GM19463 (cell line): Measurements from ENCODE around the gene MAGIX.

Experiments used
- ATAC-seq: cut with Tn5 transposase; IDR thresholded peaks from one replicate; pipeline ENCODE4 v1.9.1; 2021; ENCODE audit warnings: mild to moderate bottlenecking, moderate library complexity; ENCODE audit not compliant: unreplicated experiment

MAGIX gene

DNA sequence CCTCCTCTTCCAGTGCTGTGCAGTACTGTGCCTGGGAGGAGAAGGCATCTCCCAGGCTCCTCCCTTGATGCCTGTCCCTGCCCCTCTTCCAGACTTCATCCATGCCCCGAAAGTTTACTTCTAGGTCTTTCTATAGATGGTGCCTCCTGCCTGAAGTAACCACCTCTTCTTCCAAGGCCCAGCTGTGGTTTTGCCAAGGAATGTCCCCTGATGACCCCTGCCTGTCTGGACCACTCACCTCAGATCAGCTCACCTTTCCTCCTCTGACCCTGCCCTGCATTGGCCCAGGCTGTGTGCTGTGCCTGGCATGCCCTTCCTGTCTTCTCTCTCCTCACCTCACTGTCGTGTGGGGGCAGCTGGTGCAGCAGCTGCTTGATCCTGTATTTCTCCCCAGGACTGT lies 16.8 kb downstream of the MAGIX start:
- ATAC-seq = no peak

DNA sequence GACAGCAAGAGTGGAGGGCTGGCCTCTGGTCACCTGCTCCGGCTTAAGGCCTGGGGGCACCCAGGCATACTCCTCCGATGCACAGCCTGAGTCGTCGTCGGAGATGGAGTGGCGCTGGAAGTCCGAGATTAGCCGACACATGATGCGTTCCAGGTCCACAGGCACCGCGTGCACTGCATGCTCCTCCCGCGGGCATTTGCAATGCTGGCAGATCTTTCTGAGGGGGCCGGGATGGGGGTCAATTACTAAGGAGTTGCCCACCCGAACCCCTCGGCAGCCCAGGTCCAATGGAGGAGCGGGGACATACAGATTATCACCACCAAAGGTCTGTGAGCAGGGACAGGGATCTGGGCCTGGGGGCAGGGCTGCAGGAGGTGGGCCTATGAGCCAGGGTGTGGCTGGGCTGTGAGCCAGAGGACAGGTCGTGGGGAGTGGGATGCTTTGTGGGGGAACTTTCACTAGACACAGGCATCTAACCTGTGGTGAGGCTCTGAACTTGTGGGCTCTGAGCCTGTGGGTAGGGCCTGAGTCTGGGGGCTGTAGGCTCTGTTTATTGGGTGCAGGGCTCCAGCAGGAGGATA lies 21.2 kb downstream of the MAGIX start:
- no peak for ATAC-seq

DNA sequence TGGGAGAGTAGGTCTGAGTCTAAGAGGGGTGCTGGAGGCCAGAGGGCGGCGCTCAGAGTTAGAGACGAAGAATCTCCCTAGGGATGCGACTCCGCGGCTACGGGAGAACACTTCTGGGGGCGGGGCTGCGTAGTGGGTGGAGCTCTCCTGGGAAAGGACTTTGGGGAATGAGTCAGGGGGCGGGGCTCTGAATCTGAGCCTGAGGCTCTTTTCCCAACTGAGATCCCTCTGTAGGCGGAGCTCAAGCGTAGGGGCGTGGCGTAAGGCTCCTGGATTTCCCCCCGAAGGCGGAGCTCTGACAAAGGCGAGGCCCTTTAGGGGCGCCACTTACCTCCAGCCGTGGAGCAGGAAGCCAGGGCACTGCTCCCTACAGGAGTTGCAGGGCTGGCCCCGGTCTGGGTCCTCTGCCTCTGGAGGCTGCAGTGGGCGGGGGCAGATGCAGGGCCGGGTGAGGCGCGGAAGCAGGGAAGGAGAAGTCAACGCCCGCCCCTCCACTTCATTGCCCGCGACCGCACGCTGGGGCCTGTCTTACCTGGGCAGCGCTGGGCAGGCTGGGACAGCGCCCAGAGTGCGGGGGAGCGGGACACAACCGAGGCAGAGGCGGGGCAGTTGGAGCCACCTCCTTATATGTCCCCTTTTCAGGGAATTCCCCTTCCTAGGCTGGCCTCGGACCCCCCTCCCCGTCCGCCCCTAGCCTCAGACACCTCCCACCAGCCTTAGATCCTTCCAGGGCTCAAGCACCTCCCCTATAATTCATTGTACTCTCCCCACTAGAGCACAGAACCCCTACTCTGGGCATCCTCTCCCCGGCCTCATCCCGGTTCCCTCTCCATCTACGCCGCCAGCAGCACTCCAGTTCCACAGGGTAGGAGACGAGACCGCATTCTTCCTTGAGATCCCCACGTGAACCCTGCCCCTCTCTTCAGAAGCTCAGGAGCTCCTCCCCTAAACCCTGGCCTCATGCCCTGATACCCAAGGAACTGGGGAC lies 22.0 kb downstream of the MAGIX start:
- peak; percentile 46 for ATAC-seq

DNA sequence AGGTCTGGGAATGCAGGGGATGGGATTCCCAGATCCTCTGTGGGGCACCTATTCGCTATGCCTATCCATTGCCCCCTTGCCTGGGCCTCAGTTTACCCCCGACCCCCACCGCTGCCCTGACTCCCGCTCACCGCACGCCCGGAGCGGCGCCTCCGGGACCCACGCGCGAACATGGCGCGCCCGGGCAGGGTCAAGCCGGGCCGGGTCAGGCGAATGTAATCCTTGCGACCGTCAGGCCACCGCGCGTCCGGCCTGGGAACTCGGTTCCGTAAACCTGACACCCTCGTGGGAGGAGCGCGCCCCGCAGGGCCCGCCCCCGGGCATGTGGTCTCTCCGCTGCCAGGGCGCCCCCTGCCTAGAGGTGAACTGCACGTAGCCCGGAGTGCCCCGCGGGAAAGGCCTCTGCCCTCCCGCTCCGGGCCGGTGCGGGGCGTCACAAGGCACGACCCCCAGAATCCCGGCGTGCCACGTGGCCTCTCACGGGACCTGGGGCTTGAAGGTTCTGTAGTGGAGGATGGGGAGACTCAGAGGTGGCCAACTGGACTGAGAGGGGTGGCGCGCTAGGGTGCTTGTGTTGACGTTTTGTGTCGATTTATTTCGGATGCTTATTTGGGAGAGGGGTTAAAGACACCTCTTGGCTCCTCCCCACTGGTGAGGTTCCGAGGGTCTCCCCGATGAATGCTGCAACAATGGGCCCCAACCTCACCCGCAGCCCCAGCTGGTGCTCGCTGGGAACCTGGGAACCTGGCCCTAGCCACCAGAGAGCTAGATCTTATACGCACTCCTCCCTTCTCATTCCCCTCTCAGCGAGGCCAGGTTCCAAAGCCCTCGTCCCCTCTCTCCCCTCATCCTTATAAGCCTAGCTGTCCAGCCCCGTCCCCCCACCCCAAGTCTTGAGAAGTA lies 23.8 kb downstream of the MAGIX start, which contains the start of gene PRICKLE3:
PRICKLE3 (minus strand) TSS at position 249 of the 903 bp plus-strand sequence; CDS start at position 173, 76 bp downstream.
- peak; percentile 25 for ATAC-seq

DNA sequence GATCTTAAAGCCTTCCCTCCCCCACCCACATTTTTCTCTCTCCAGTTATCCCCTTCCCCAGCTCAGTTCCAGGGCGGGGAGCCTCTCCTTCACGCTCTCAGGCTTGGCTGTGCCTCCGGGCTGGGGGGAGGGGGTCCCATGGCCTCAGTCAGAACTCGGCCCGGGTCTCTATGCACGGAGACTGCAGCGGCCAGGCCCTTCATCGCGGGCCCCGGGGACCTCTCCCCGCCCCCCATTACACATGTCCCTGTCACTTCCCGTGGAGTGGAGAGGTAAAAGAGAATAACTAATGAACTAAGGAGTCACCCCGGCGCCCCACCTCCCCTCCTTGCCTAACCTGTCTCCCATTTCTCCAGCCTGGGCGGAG lies 24.5 kb downstream of the MAGIX start:
- ATAC-seq = no peak

DNA sequence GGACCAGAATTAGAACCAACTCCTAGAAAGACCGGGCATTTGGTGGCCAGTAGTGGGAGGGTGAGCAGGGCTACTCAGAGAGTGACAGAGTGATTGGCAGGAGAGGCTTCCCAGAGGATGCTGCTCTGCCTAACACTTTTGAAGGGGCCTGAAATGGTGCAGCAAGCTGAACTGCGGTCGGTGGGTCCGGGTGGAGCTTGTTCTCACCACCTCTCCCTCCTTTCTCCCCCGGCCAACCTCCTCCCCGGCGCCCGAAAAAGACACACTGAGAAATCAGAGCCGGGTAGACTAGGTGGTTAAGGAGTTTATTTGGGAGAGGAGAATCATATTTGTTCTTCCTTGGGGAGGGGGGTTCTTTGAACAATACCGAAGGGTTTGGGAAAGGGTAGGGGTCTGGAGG lies 25.0 kb downstream of the MAGIX start:
- ATAC-seq = no peak

DNA sequence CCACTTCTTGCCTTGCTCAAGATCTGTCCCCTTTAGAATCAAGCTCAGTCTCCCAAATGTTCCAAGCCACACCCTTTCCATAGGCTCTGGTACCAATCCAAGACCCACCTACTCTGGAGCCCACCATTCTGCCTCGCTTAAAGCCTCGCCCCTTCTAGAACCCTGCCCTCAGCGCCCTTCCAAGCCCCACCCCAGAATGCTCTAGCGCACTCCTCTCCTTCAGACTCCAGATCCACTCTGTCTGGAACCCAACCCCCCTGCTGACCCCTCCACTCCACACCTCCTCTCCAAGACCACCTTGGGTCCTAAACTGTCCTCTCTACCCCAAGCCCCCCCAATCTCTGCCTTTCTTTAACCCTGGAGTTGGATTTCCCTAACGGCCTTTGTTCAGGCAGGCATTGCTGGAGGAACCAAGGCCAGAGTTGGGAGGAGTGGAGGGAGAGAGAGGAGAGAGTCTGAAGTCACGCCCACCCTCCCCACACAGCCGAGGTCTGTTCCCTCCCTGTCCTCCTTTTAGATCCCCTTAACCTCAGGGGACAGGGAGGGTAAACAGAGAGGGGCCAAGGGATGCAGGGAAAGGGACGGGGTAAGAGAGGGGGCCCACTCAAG lies 26.0 kb downstream of the MAGIX start:
- ATAC-seq = no peak

DNA sequence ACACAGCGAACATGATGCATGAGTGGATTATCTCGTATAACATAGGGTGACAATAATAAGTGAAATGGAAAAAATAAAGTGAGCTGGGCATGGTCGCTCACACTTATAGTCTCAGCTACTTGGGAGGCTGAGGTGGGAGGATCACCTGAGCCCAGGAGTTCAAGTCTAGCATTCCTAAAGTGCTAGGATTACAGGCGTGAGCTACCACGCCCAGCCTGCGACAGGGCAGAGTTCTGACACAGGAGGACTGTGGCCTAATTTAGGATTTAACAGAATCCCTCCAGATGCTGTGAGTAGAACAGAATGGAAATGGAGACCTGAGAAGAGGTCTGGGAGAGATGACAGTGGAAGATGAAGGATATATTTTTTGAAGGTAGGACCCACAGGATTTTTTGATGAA lies 27.0 kb downstream of the MAGIX start:
- ATAC-seq = no peak

DNA sequence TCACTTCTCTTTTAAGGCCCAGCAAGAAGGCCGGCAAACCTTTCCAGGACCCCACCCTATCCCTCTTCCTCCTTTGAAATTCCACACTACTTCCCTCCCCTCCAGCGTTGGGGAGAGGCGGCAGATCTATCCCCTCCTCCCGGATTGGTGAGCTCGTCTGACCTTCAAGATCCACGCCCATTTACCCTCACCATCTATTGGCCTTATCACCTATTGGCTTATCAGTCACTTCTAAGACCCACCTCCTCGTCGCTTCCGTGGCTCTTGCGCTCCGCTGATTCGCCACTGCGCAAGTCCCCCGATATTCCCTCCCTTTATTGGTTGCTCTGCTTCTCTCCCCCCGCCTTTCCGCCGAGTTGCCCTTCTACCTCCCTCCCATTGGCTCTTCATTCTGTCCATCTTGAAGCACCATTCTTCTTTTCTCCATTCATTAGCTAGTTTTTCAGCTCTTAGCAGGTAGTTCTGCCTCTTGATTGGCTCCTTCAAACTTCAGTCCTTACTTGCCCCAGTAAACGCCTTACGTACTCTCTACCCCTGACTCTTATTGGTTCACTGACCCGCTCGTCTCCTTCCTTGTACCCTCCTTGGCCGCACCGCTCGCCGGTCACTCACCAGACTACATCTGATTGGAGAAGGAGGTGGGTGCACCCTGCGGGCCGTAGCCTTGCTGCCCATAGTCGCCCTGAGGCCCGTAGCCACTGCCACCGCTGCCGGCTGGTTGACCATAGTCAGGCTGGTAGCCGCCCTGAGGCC lies 28.4 kb downstream of the MAGIX start:
- ATAC-seq = peak; percentile 87

DNA sequence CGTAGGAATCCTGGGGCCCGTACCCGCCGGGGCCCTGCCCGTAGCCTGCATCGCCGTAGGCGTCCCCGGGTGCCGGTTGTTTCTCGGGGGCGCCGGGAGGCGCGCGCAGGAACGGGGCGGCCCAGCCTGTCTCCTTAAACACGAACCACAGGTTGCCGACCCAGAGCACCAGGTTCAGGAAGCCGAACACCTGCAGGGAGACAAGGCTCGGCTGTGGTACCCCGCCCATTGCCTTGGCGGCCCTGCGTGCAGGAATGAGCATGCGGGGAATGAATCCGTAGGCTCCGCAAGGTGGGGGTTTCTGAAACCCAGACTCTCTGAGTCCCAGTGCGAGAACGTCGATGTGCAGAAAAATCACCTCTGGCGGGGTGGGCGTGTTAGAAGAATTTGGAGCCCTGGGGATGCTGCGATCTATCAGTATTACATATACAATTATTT lies 29.0 kb downstream of the MAGIX start:
- peak; percentile 4 for ATAC-seq

DNA sequence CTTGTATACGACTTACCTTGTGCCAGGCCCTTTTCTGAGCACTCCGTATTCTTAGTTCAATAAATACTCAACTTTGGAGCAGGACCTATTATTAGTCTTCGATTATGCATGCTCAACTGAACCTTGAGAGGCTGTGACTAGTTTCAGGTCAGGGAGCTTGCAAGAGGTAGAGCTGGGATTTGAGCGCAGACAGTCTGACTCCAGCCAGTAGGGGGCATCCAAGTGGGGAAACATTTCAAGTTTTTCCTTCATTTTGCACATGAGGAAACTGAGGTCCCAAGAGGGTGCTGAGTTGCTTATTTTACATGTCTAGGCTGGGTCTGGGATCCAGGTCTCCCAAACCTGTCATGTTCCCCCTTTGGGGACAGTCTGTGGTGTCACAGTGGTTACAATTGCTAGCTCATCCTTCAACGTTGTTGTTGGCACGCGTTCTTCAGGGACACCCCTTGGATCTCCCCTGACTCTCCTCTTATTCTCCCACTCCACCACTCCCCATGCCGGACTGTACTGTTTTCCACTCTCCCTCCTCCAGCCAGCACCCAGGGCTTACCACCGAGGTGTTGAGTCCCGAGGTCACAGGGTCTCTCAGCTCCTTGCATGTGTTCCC lies 30.3 kb downstream of the MAGIX start:
- no peak for ATAC-seq

DNA sequence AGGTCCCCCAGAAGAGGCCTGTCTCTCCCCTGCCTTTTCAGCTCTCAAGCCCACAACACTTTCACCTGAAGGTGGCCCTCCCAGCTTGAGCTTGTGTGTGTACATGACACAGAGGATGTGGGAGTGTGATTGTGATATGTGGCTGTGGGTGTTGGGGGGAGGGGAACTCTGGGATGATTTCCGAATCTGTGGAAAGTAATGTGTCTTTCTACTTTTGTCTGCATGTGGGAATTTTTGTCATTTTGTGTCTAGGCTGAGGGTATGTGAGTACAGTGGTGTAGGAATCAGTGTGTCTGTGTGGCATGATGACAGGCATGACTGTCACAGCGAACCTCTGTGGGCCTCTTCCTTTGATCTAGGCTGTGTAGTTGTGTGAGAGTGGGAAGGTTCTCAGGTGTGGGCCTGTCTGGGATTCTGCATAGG lies 31.0 kb downstream of the MAGIX start:
- no peak for ATAC-seq

DNA sequence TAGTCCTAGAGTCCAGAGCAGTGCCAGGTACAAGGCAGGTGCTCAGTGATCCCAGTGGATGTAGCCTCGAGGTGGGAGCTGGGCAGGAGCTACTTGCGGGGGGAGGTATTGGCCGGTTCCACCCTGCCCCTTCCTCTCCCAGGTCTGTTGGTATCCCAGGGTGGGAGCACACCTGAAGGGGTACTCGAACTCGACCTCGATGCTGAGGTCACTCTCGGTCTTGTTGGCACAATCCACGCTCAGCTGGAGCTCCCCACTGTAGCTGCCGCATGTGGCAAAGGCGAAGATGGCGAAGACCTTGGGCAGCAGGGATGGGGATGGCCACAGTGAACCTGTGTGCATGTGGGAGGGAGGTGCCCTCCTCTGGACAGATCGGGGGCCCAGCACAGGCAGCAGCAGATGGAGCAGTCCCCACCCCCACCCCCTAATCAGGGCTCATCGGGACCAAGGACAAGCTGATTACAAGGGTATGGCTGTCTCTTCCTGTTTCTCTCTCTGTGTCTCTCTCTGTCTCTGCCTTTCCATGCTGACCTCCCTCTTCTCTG lies 35.1 kb downstream of the MAGIX start:
- ATAC-seq = no peak

DNA sequence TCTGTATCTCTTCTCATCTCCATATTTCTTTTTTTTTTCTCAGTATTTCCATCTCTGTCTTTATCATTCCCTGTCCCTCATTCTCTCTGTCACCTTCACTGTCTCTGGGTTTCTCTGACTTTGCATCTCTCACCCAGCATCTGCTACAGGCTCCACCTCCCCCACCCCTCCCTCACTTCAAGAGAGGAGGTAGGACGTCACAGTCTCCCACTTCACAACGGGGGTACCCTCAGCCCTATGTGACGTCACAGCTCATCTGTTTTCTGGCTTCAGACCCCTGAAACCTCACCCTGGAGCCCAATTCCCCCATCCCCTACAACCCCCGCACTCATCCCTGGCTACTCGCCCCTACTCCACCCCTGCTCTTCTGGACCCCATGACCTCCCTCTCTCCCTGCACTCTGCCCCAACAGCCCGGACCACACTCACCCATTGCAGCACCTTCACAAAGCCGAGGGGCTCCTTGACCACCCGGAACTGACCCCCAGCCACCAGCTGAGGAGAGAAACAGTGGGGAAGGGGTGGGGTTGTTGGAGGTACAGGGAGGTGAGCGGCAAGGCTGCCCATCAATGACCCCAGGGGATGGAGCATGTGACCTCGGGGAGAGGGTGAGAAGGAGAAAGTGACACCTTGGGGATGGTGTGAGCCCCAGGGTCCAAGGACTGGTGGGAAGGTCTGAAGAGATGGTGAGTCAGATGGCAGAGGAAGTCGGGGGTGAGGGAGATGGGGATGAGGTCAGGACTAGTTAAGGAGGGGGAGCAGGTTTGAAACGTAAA lies 36.2 kb downstream of the MAGIX start:
- ATAC-seq = no peak

DNA sequence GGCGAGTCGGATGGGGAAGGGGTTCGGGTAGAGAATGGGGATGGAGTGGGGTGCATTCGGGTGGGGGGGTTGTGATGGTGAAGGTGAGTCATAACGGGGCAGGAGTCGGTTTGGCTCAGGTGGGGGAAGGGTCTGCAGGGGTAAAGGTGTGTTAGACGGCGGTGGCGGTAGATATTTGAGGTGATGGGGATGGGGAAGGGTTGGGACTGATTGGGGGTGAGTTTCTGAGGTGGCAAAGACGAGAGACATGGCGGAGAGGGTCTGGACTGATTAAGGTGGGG lies 36.7 kb downstream of the MAGIX start:
- ATAC-seq = no peak

DNA sequence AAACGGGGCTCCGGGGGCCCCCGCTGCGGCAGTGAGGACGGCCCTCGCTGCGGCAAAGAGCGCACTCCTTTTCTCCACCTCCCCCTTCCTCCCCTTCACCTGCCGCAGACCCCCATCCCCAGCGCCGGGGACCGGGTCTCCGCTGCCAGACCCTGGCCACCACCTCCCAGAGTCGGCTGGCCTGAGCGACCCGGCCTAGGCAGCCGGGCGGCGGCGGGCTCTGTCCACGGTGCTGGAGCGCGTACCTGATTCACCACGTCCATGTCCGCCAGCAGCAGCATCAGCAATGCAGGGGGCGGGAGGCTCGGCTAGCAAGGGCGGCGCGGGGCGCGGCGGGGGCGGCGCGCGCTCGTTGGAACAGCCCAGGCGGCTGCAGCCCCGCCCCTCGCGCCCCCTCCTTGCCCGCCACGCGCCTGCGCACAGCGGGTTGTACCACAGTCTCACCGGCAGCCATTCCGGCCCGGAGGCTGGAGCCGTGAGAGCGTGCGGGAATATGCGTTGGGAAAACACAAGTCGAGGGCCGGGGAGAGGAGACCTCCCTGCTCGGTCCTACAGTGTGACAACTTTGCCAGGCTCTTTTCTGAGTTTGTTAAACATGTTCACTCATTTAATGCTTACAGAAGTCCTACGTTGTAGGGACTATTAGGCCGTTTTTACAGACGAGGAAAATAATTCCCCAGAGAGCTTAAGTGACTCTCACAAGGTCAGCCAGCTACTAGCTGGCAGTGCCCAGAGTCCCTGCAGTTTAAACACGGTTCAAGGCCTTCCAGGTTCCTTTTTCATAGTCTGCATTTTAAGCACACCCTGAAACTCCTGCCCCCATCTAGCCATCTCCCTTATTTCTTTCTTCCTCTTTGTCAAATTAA lies 37.6 kb downstream of the MAGIX start, which contains the start of gene SYP:
SYP (minus strand) TSS at position 288 of the 866 bp plus-strand sequence; CDS start at position 281, 7 bp downstream.
- peak; percentile 97 for ATAC-seq

DNA sequence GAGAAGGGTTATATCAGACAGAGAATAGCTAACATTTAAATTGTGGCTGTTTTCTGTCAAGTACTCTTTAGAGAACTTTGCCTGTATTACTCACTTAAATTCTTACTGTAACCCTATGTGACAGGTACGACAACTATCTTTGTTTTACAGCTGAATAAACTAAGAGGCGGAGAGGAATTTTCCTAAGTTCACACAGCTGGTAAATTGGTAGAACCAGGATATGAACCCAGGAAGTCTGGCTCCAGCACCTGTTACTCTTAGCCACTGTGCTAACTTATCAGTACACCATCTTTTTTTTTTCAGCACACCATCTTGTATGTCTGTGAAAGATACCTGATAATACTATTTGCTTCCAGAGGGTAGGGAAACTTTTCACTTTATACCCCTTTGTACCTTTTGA lies 39.5 kb downstream of the MAGIX start:
- ATAC-seq = no peak

DNA sequence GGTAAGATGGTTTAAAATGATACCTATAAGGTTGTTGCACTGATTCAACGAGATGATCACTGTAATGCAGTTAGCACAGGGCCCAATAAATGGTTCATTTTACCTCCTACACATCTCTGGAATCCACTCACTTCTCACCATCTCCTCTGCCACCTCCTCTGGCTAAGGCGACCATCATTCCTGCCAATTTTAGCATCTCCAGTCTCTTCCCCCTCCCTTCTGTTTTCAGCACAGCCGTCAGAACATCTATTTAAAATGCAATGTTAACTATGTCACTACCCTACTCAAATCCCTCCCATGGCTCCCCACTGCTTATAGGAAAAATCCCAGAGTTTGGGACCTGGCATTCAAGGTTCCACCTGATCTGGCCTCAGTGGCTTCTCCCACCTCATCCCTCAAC lies 41.0 kb downstream of the MAGIX start:
- no peak for ATAC-seq
